Medulla oblongata (tissue), 1 donor: Measurements from ENCODE around the gene ADAP2.
"Not testable (repeated sequence)": the region's sequence is repeated elsewhere in the genome, so short reads cannot be mapped to it uniquely, and the experiment has no call there.

Experiments
- DNase-seq: peaks from one replicate; pipeline ENCODE4 v3.0.0-alpha.2; 2015; ENCODE audit errors: extremely low spot score

ADAP2 gene

GRCh38 chr17:30970831-30971567, 49.3 kb downstream of the ADAP2 start, which contains the start of gene RNF135:
RNF135 (plus strand) TSS chr17:30971039; CDS start chr17:30971074, 35 bp downstream.
- peak; percentile 83 for DNase-seq

GRCh38 chr17:30975042-30975820, 53.5 kb downstream of the ADAP2 start:
- no peak for DNase-seq

- DNase-seq = not testable (repeated sequence)
Measured at GRCh38 chr17:30979919-30980318, 58.2 kb downstream of the ADAP2 start.

GRCh38 chr17:30981531-30982519, 60.1 kb downstream of the ADAP2 start:
- no peak for DNase-seq

- no peak for DNase-seq
Measured at GRCh38 chr17:30982855-30983254, 61.1 kb downstream of the ADAP2 start.

GRCh38 chr17:30990458-30990857, 68.7 kb downstream of the ADAP2 start:
- no peak for DNase-seq

GRCh38 chr17:30992551-30992950, 70.8 kb downstream of the ADAP2 start:
- DNase-seq = no peak

GRCh38 chr17:30995347-30995746, 73.6 kb downstream of the ADAP2 start:
- DNase-seq = no peak

GRCh38 chr17:30996486-30996885, 74.7 kb downstream of the ADAP2 start:
- no peak for DNase-seq

- no peak for DNase-seq
Measured at GRCh38 chr17:30997270-30997669, 75.5 kb downstream of the ADAP2 start.

- DNase-seq = no peak
Measured at GRCh38 chr17:30997842-30998241, 76.1 kb downstream of the ADAP2 start.

GRCh38 chr17:31002047-31002446, 80.3 kb downstream of the ADAP2 start:
- no peak for DNase-seq

- no peak for DNase-seq
Measured at GRCh38 chr17:31003225-31003866, 81.6 kb downstream of the ADAP2 start.

GRCh38 chr17:31004160-31004559, 82.4 kb downstream of the ADAP2 start:
- DNase-seq = no peak

- DNase-seq = peak; percentile 15
Measured at GRCh38 chr17:31007695-31008373, 86.1 kb downstream of the ADAP2 start.

- DNase-seq = peak; percentile 45
Measured at GRCh38 chr17:31008374-31009041, 86.8 kb downstream of the ADAP2 start.
